Measurements from ENCODE around the gene R3HDML. TPM values are rescaled to one million over a fixed set of nuclear protein-coding genes. Genes with fewer than 3 reads are reported as not detected.

Gene R3HDML
- total and polyA plus RNA-seq, 2 of the 13 experiments (the other 11 are each of a cell fraction or from before 2014, with no cell fraction given), result not detected

GRCh38 chr20:44355498-44356352, 18.9 kb downstream of the R3HDML start, which contains the start of gene HNF4A (continued):
- TF ChIP-seq, protein P1, sequence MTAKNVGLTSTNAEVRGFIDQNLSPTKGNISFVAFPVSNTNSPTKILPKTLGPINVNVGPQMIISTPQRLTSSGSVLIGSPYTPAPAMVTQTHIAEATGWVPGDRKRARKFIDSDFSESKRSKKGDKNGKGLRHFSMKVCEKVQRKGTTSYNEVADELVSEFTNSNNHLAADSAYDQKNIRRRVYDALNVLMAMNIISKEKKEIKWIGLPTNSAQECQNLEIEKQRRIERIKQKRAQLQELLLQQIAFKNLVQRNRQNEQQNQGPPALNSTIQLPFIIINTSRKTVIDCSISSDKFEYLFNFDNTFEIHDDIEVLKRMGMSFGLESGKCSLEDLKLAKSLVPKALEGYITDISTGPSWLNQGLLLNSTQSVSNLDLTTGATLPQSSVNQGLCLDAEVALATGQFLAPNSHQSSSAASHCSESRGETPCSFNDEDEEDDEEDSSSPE (CRISPR knock-in tag; IDR thresholded peaks at IDR 0.05), result peak; percentile 66; the same call in 1 of the 2 replicates
- TF ChIP-seq YY1 (IDR thresholded peaks at IDR 0.05; ENCODE audit: insufficient read depth, insufficient replicate concordance, low read depth, low read length) (peak; percentile 65), ZUFSP (CRISPR knock-in tag; IDR thresholded peaks at IDR 0.05; ENCODE audit: borderline replicate concordance) (peak; percentile 68; the same call in 1 of the 2 replicates), HNRNPK (IDR thresholded peaks at IDR 0.05; ENCODE audit: low read depth, low read length, poor library complexity, severe bottlenecking) (no peak), HIVEP1 (CRISPR knock-in tag; IDR thresholded peaks at IDR 0.05) (peak; percentile 84), MBNL3 (CRISPR knock-in tag; conservative IDR thresholded peaks at IDR 0.05) (no peak), MED8 (CRISPR knock-in tag; IDR thresholded peaks at IDR 0.05; ENCODE audit: insufficient replicate concordance) (peak; percentile 17), LBX2 (CRISPR knock-in tag; IDR thresholded peaks at IDR 0.05; ENCODE audit: borderline replicate concordance) (peak; percentile 87), SOX13 (IDR thresholded peaks at IDR 0.05) (peak; percentile 76; the same call in 1 of the 2 replicates), SOX13 (CRISPR knock-in tag; conservative IDR thresholded peaks at IDR 0.05 in 1 of 2, IDR thresholded peaks at IDR 0.05 in 1 of 2) (peak in 1 of 2 experiments; percentile 63; a peak in 2 of 4 replicates), SNAPC5 (CRISPR knock-in tag; IDR thresholded peaks at IDR 0.05; ENCODE audit: borderline replicate concordance) (0 out of 2 replicates have a peak, but pooled peaks have one; percentile 68), ZSCAN22 (CRISPR knock-in tag; IDR thresholded peaks at IDR 0.05) (peak; percentile 79), JUND (CRISPR knock-in tag; IDR thresholded peaks at IDR 0.05) (0 out of 2 replicates have a peak, but pooled peaks have one; percentile 12), ZNF768 (CRISPR knock-in tag; IDR thresholded peaks at IDR 0.05) (peak; percentile 78), CEBPG (CRISPR knock-in tag; IDR thresholded peaks at IDR 0.05) (no peak; the same call in 1 of the 2 replicates), ZNF790 (CRISPR knock-in tag; IDR thresholded peaks at IDR 0.05; ENCODE audit: borderline replicate concordance) (no peak; the same call in 1 of the 2 replicates), FUBP1 (CRISPR knock-in tag; IDR thresholded peaks at IDR 0.05; ENCODE audit: borderline replicate concordance) (peak; percentile 94; the same call in 1 of the 2 replicates), ZNF256 (CRISPR knock-in tag; conservative IDR thresholded peaks at IDR 0.05) (peak; percentile 96; the same call in 1 of the 2 replicates)
- TF ChIP-seq, protein P2, sequence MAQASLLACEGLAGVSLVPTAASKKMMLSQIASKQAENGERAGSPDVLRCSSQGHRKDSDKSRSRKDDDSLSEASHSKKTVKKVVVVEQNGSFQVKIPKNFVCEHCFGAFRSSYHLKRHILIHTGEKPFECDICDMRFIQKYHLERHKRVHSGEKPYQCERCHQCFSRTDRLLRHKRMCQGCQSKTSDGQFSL (CRISPR knock-in tag; IDR thresholded peaks at IDR 0.05), result 0 out of 2 replicates have a peak, but pooled peaks have one; percentile 19
- TF ChIP-seq, protein P3, sequence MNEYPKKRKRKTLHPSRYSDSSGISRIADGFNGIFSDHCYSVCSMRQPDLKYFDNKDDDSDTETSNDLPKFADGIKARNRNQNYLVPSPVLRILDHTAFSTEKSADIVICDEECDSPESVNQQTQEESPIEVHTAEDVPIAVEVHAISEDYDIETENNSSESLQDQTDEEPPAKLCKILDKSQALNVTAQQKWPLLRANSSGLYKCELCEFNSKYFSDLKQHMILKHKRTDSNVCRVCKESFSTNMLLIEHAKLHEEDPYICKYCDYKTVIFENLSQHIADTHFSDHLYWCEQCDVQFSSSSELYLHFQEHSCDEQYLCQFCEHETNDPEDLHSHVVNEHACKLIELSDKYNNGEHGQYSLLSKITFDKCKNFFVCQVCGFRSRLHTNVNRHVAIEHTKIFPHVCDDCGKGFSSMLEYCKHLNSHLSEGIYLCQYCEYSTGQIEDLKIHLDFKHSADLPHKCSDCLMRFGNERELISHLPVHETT (CRISPR knock-in tag; conservative IDR thresholded peaks at IDR 0.05), result peak; percentile 35; the same call in 1 of the 2 replicates

Measured in HepG2 (cell line).